Hepatocyte (in vitro differentiated cells): ENCODE results near the gene USP24.

ENCODE experiments used
- EZH2 ChIP-seq: fragments of 200-600 bp; sonication (generic); IDR thresholded peaks from 2 replicates; pipeline ENCODE4 v1.6.1; 2016; ENCODE audit warnings: antibody characterized with exemption, mild to moderate bottlenecking, borderline replicate concordance
- TF ChIP-seq, protein P1 (sequence below): fragments of 200-600 bp; sonication (generic); IDR thresholded peaks from 2 replicates; pipeline ENCODE4 v1.5.1; 2016; ENCODE audit warnings: antibody characterized with exemption, mild to moderate bottlenecking; ENCODE audit not compliant: poor library complexity

DNA sequence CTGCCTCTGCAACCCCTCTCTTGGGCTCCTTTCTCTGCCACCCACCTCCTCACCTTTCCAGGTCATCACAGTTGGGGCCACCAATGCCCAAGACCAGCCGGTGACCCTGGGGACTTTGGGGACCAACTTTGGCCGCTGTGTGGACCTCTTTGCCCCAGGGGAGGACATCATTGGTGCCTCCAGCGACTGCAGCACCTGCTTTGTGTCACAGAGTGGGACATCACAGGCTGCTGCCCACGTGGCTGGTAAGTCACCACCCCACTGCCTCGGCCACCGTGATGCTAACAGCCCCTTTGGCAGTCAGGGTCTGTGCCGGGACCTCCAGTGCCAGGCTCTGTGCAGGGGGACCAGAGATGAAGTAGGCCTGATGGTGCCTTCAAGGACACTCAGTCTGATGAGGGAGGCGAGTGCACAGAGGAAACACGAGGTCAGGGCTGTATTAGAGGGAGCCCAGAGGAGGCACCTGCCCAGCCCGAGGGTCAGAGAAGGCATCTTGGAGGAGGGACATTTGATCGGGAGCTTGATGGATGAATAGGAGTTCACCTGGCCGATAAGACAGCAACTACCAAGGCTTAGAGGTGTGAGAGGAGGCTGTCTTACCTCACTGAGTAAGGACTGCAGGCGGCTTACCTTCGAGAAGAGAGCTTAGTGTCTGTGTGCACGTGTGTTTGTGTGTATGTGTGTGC, 157.8 kb downstream of the USP24 start:
- TF ChIP-seq, protein P1, sequence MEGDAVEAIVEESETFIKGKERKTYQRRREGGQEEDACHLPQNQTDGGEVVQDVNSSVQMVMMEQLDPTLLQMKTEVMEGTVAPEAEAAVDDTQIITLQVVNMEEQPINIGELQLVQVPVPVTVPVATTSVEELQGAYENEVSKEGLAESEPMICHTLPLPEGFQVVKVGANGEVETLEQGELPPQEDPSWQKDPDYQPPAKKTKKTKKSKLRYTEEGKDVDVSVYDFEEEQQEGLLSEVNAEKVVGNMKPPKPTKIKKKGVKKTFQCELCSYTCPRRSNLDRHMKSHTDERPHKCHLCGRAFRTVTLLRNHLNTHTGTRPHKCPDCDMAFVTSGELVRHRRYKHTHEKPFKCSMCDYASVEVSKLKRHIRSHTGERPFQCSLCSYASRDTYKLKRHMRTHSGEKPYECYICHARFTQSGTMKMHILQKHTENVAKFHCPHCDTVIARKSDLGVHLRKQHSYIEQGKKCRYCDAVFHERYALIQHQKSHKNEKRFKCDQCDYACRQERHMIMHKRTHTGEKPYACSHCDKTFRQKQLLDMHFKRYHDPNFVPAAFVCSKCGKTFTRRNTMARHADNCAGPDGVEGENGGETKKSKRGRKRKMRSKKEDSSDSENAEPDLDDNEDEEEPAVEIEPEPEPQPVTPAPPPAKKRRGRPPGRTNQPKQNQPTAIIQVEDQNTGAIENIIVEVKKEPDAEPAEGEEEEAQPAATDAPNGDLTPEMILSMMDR = no peak
- no peak for TF ChIP-seq EZH2
